Daoy (cell line): ENCODE measurements around the gene BAAT. TPM values are rescaled to one million over a fixed set of nuclear protein-coding genes. Genes with fewer than 3 reads are reported as not detected.

Experiments
- DNase-seq: peaks from one replicate; pipeline ENCODE4 v3.0.0-alpha.2; 2015; ENCODE audit warnings: low read depth
- total RNA-seq: library from RNA; depleted of rRNA; stranded (reverse); fragments of >200 nt; shearing (Covaris generic); gene quantifications from 2 replicates; pipeline ENCODE4 v1.2.3, GENCODE V29; 2014; rRNA removed

The BAAT gene
- total RNA-seq, 1 experiment from 2014 or later, result 0.29 TPM

DNA sequence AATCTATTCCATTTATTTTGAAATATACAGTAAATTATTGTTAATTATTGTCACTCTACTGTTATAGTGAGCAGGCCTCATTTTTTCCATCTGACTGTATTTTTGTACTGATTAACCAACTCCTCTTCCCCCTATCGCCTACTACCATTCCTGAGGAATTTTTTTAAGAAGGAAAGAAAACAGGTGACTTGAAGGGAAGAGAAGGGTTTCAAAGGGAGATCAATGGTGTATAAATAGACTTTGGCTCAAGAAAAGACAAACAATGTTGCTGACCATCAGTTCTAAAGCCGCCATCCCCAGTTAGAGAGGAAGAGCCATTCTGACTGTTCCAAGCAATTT lies 69.7 kb downstream of the BAAT start:
- DNase-seq, result no peak

GRCh38 chr9:101312661-101313060 lies 72.1 kb downstream of the BAAT start:
- no peak for DNase-seq

DNA sequence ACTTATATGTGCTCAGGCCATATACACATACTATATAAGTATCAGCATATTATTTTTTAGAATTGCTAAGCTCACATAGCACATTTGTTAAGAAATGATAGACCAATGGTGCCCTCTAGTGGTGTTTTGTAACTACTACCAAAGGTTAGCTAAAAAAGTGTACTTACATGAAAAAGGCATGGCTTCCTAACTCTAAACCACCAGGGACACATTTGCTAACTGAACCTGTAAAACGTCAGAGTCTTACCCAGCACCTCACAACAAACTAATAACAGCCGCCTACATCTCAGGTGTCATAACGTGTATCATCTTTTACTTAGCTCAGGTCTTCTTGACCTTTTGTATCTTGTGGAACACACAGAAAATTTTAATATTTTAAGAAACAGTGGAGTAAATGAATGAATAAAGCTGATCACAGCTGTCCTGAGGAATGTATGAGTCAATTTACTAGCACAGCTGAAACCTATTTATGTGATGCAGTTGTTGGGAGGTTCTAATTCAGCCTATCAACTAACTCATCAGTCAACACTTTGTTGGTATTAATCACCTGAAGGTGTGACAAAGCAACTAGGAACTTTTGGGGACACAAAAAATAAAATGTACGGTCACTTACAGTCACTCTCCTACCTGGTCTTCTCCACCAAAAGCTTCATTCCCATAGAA lies 72.9 kb downstream of the BAAT start:
- DNase-seq, result peak; percentile 68

DNA sequence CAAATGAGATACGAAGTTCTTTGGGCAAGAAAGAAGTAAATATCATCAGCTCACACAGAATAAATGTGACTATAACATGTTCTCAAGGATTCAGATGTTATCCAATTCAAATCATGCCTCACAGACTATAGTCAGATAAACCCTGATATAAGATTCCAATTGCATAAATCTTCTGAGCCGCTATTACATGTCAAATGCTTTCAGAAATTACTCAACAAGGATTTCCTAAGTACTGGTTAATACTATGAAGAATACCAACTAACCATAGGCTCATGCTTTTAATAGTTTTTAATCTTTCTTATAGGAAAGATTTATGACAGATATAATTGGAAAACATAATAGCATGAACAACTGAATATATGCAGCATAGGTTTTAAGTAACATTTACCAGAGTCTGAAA lies 73.6 kb downstream of the BAAT start:
- DNase-seq, result no peak

Other genes starting within 250 kb of the BAAT start
- 24.7 and 34.1 TPM in 2 replicates for gene MRPL50, start 13.6 kb upstream of the BAAT start, total RNA-seq
- gene ZNF189, start 13.8 kb upstream of the BAAT start, total RNA-seq, result 11.7 and 15.2 TPM in 2 replicates
- 1.4 TPM in 1 of 2 replicates, not detected in the other for gene ALDOB, start 50.8 kb upstream of the BAAT start, total RNA-seq
- gene RNF20, start 148.8 kb upstream of the BAAT start, total RNA-seq, result 57.2 and 65.3 TPM in 2 replicates
- gene PPP3R2, start 210.0 kb upstream of the BAAT start, total RNA-seq, result not detected in 2 replicates